CD14-positive monocyte (primary cell): ENCODE data around the gene TAGAP. TPM values are rescaled to one million over a fixed set of nuclear protein-coding genes. Genes with fewer than 3 reads are reported as not detected.

Source experiments
- DNase-seq, 3 donors: peaks; one replicate each; pipeline ENCODE4 v3.0.0-alpha.2; 2011 to 2022
- H2AFZ ChIP-seq: 2 replicates; pipeline ENCODE4 v1.6.0; 2012; ENCODE audit warnings: mild to moderate bottlenecking, low read depth, low read length, inconsistent platforms; ENCODE audit not compliant: insufficient read depth, poor library complexity, severe bottlenecking
- H3K27ac ChIP-seq, 2 donors: 1 replicate in 1 of 2; 2 replicates in 1 of 2; pipeline ENCODE4 v1.5.1; 2012 to 2013; ENCODE audit warnings: low read length in 2 of 2, control low read depth in 1 of 2, inconsistent platforms in 1 of 2, low read depth in 1 of 2, mild to moderate bottlenecking in 1 of 2
- H3K27me3 ChIP-seq, 2 donors: one replicate each; pipeline versions ENCODE4 v1.6.0 to v1.6.1; 2011 to 2013; ENCODE audit warnings: low read length in 2 of 2; ENCODE audit not compliant: control insufficient read depth in 2 of 2, insufficient read depth in 2 of 2
- H3K36me3 ChIP-seq, 2 donors: replicated peaks in 1 of 2; 1 replicate in 1 of 2; 2 replicates in 1 of 2; pipeline versions ENCODE4 v1.5.1 to v1.6.1; 2012 to 2013; ENCODE audit warnings: low read length in 2 of 2, control low read depth in 1 of 2, inconsistent platforms in 1 of 2, mild to moderate bottlenecking in 1 of 2; ENCODE audit not compliant: insufficient read depth in 2 of 2, control insufficient read depth in 1 of 2
- H3K4me1 ChIP-seq, 2 donors: 1 replicate in 1 of 2; 2 replicates in 1 of 2; pipeline versions ENCODE4 v1.5.1 to v1.6.1; 2012 to 2013; ENCODE audit warnings: low read length in 2 of 2, control low read depth in 1 of 2, inconsistent platforms in 1 of 2, mild to moderate bottlenecking in 1 of 2, moderate library complexity in 1 of 2; ENCODE audit not compliant: insufficient read depth in 2 of 2, control insufficient read depth in 1 of 2
- H3K4me2 ChIP-seq: replicated peaks from 2 replicates; pipeline ENCODE3; 2012; ENCODE audit warnings: low read length, moderate library complexity, mild to moderate bottlenecking; ENCODE audit not compliant: poor library complexity, severe bottlenecking; ENCODE audit errors: extremely low read depth
- H3K4me3 ChIP-seq, 3 experiments: fragments of 200-600 bp in 1 of 3; sonication (generic) in 1 of 3; replicated peaks in 1 of 3; 1 replicate in 2 of 3; 2 replicates in 1 of 3; pipeline ENCODE4 v1.5.1; 2011 to 2013; ENCODE audit warnings: low read length in 3 of 3, mild to moderate bottlenecking in 3 of 3, control low read depth in 2 of 3, low read depth in 2 of 3, inconsistent platforms in 1 of 3, moderate library complexity in 1 of 3
- H3K79me2 ChIP-seq: 2 replicates; pipeline ENCODE4 v1.6.0; 2012; ENCODE audit warnings: mild to moderate bottlenecking, control low read depth, inconsistent platforms, low read length, moderate library complexity; ENCODE audit not compliant: insufficient read depth
- H3K9ac ChIP-seq: 2 replicates; pipeline ENCODE4 v1.6.0; 2017; ENCODE audit warnings: low read length, mild to moderate bottlenecking; ENCODE audit not compliant: insufficient read depth, poor library complexity, severe bottlenecking
- H3K9me3 ChIP-seq, 2 donors: replicated peaks in 1 of 2; 1 replicate in 1 of 2; 2 replicates in 1 of 2; pipeline versions ENCODE4 v1.5.1 to v1.6.1; 2012 to 2013; ENCODE audit warnings: low read length in 2 of 2, control low read depth in 1 of 2; ENCODE audit not compliant: control insufficient read depth in 1 of 2, insufficient read depth in 1 of 2
- H4K20me1 ChIP-seq: 2 replicates; pipeline ENCODE4 v1.6.0; 2012; ENCODE audit warnings: mild to moderate bottlenecking, low read length, control low read depth, moderate library complexity; ENCODE audit not compliant: insufficient read depth
- H3K27ac Mint-ChIP-seq, 7 donors: one replicate each; pipeline ENCODE4 v1.8.0; 2020; ENCODE audit warnings: mild to moderate bottlenecking in 7 of 7, mixed read lengths in 7 of 7, moderate library complexity in 6 of 7, inconsistent platforms in 2 of 7
- H3K27me3 Mint-ChIP-seq, 3 donors: one replicate each; pipeline ENCODE4 v1.8.0; 2021 to 2022; ENCODE audit warnings: low read depth in 3 of 3, mild to moderate bottlenecking in 3 of 3, mixed read lengths in 3 of 3, moderate library complexity in 3 of 3, inconsistent platforms in 1 of 3
- H3K36me3 Mint-ChIP-seq, 2 donors: one replicate each; pipeline ENCODE4 v1.8.0; 2020; ENCODE audit warnings: mixed read lengths in 2 of 2, inconsistent platforms in 1 of 2, mild to moderate bottlenecking in 1 of 2
- H3K4me1 Mint-ChIP-seq: one replicate; pipeline ENCODE4 v1.8.0; 2020; ENCODE audit warnings: mild to moderate bottlenecking, mixed read lengths
- H3K4me3 Mint-ChIP-seq, 2 donors: one replicate each; pipeline ENCODE4 v1.8.0; 2020; ENCODE audit warnings: mild to moderate bottlenecking in 2 of 2, mixed read lengths in 2 of 2, moderate library complexity in 1 of 2
- H3K9me3 Mint-ChIP-seq, 7 donors: one replicate each; pipeline ENCODE4 v1.8.0; 2020 to 2022; ENCODE audit warnings: mixed read lengths in 7 of 7, mild to moderate bottlenecking in 6 of 7, moderate library complexity in 6 of 7, inconsistent platforms in 2 of 7
- CTCF ChIP-seq: fragments of 200-600 bp; IDR thresholded peaks from one replicate; pipeline ENCODE4 v1.8.0; 2022; ENCODE audit warnings: antibody characterized with exemption, mild to moderate bottlenecking
- WGBS: methylation state at CpG from one replicate; pipeline ENCODE4 v1.1.5; 2013; ENCODE audit warnings: missing lambda C conversion rate; ENCODE audit not compliant: insufficient coverage; 5-methylcytosine and 5-hydroxymethylcytosine counted together
- intact Hi-C, 2 donors: fragments of 100-400 bp; cut with micrococcal nuclease; formaldehyde crosslinking; loops; one replicate each; pipeline versions ENCODE4 v1.15.0 to v1.15.1; 2023
- polyA plus RNA-seq, 3 donors: library from polyadenylated mRNA; depleted of rRNA in 1 of 3; unstranded in 2 of 3; stranded (reverse) in 1 of 3; fragments of 300-500 nt in 2 of 3; fragments of >200 nt in 1 of 3; fragmentation: Illumina TruSeq in 2 of 3; gene quantifications; 1 replicate in 2 of 3; 2 replicates in 1 of 3; pipeline ENCODE4 v1.2.3, GENCODE V29; 2012 to 2021

The TAGAP gene
- polyA plus RNA-seq, 3 donors: 51.9 to 299 (median 59.1) TPM

DNA sequence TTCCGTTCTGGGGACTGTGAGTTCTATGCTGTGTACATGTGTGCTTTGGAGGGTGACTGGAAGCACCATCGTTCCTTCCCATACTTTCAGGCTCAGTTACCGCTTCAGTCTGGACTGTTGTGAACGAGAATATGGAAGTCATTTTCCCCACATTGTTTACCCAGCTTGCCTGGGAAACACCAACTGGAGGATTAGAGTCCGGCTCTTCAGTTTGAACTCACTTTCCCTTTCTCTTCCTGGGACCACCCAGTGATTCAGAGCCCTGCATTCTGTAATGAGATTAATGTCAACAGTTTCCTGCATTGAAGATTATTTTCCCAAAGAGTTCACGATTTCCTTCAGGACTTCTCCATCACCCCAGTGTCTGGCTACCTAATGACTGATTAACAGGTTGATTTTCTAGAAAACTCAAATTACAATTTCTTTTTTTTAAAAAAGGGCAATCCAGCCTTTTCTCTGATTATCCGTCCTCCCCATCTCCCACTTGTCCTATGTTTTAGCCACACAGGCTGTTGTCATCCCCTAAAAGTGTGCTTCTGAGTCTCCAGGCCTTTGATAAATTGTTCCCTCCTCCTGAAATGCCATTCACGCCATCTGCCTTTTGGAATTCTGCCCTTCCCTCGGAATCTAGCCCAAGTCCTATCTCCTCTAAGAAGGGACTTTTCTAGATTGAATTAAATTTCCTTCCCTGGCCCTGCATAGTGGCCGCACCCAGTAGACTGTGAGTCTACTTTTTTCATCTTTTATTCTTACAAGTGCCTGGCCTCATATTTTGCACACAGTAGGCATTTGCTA is 3.3 kb upstream of the TAGAP start:
- H3K36me3 Mint-ChIP-seq: peaks cover 10% of the 10 kb centered on the region in 2 donors
- Histone ChIP-seq H2AFZ (no peak overlapping the region), H3K79me2 (peaks cover 18% of the 10 kb centered on the region), H3K36me3 (peaks cover 3 to 10% of the 10 kb centered on the region in 2 donors), H3K4me2 (no peak overlapping the region), H4K20me1 (peaks cover 7% of the 10 kb centered on the region), H3K27ac (no peak overlapping the region), H3K4me1 (peaks cover 22 to 25% of the 10 kb centered on the region in 2 donors), H3K27me3 (no peaks in the 10 kb centered on the region), H3K9me3 (no peaks in the 10 kb centered on the region), H3K4me3 (no peak overlapping the region), H3K9ac (no peak overlapping the region)
- H3K27me3 Mint-ChIP-seq: peaks cover 0 to 2% (median 0%) of the 10 kb centered on the region in 3 donors
- TF ChIP-seq CTCF: no peak
- H3K4me1 Mint-ChIP-seq: peaks cover 21% of the 10 kb centered on the region
- no peak for DNase-seq
- peaks cover 0 to 5% (median 0%) of the 10 kb centered on the region in 7 donors for H3K9me3 Mint-ChIP-seq
- intact Hi-C loops: loop anchor here in 1 of 2 donors (5.0 kb wide), 2 partner anchors 34 to 54 kb away; no protein-coding TSS in a partner anchor
- 73% methylated on average over 4 of the region's 10 CpGs for WGBS
- no peak overlapping the region for H3K4me3 Mint-ChIP-seq
- no peak overlapping the region for H3K27ac Mint-ChIP-seq

DNA sequence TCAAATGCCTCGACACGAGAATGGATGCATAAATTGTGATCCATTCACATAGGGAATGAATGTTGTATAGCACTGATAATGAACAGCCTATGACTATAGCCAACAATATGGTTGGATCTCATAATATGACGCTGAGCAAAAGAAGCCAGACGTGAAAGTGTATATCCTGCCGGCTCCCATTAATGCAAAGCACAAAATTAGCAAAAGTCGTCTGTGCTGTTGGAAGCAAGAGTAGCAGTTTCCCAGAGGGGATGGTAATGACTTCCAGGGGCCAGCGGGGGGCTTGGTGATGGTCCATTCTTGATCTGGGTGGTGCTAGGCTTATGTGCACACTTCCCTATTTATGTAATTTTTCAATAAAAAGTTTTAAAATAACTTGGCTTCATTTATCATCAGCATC is 1.0 kb upstream of the TAGAP start:
- no peak overlapping the region for H2AFZ ChIP-seq
- Mint-ChIP-seq H3K27ac (peak overlapping the region in 5 of 7 donors; percentile 100), H3K4me3 (no peak overlapping the region), H3K27me3 (peaks cover 0 to 2% (median under 1%) of the 10 kb centered on the region in 3 donors), H3K4me1 (peaks cover 31% of the 10 kb centered on the region), H3K36me3 (peaks cover 31 to 33% of the 10 kb centered on the region in 2 donors), H3K9me3 (peaks cover 0 to 5% (median 0%) of the 10 kb centered on the region in 7 donors)
- peak overlapping the region in 1 of 2 donors; percentile 100 for H3K27ac ChIP-seq
- H3K9ac ChIP-seq: no peak overlapping the region
- peaks cover 37 to 41% of the 10 kb centered on the region in 2 donors for H3K4me1 ChIP-seq
- H3K36me3 ChIP-seq: peaks cover 19 to 30% of the 10 kb centered on the region in 2 donors
- no peaks in the 10 kb centered on the region for H3K27me3 ChIP-seq
- TF ChIP-seq CTCF: no peak
- H3K4me3 ChIP-seq: peak overlapping the region in 1 of 3 experiments; percentile 84
- WGBS: 100% methylated on average over 1 of the region's 7 CpGs
- DNase-seq: no peak
- H3K79me2 ChIP-seq: peaks cover 41% of the 10 kb centered on the region
- intact Hi-C loops: loop anchor here in 1 of 2 donors (5.0 kb wide), 2 partner anchors 36 to 56 kb away; no protein-coding TSS in a partner anchor
- H4K20me1 ChIP-seq: peaks cover 7% of the 10 kb centered on the region
- no peaks in the 10 kb centered on the region for H3K9me3 ChIP-seq
- H3K4me2 ChIP-seq: peak overlapping the region; percentile 95
